OCI-LY7 (cell line): ENCODE data around the gene POU2AF2. TPM values are rescaled to one million over a fixed set of nuclear protein-coding genes. Genes with fewer than 3 reads are reported as not detected.

Source experiments
- BruUV-seq: library from RNA; stranded (reverse); fragments of 400-500 nt; replicated peaks from 2 replicates; lab custom pipeline; 2021; lab: Mats Ljungman, UMichigan
- CTCF ChIA-PET: fragments of 300-600 bp; sonication (Branson Sonifier 250); formaldehyde crosslinking; loops from one replicate; lab custom pipeline; 2022; ENCODE audit warnings: antibody characterized with exemption; ENCODE audit not compliant: unreplicated experiment; lab: Charles Lee
- POLR2A ChIA-PET: fragments of 300-600 bp; sonication (Branson Sonifier 250); formaldehyde crosslinking; loops from one replicate; lab custom pipeline; 2022; ENCODE audit warnings: antibody characterized with exemption; lab: Charles Lee
- DNase-seq: peaks from one replicate; pipeline ENCODE4 v3.0.0-alpha.2; 2015; ENCODE audit warnings: low spot score
- H2AFZ ChIP-seq: fragments of 200-600 bp; sonication (generic), shearing (Covaris generic); 2 replicates; pipeline ENCODE4 v1.6.1; 2014; ENCODE audit warnings: mild to moderate bottlenecking, antibody characterized with exemption, low read length, moderate library complexity
- H3K27ac ChIP-seq: fragments of 200-600 bp; sonication (generic); 2 replicates; pipeline ENCODE4 v1.5.1; 2014; ENCODE audit warnings: mixed run types, low read depth, mild to moderate bottlenecking, moderate library complexity, low read length, inconsistent platforms; ENCODE audit not compliant: poor library complexity, severe bottlenecking
- H3K36me3 ChIP-seq: fragments of 200-600 bp; sonication (generic); 2 replicates; pipeline ENCODE4 v1.6.1; 2014; ENCODE audit warnings: mild to moderate bottlenecking, antibody characterized with exemption, low read length, moderate library complexity, mixed read lengths; ENCODE audit not compliant: insufficient read depth
- H3K4me1 ChIP-seq: fragments of 200-600 bp; sonication (generic); 2 replicates; pipeline ENCODE4 v1.5.1; 2014; ENCODE audit warnings: mild to moderate bottlenecking, low read length; ENCODE audit not compliant: insufficient read depth, poor library complexity, severe bottlenecking
- H3K4me2 ChIP-seq: fragments of 200-600 bp; sonication (generic); 2 replicates; pipeline ENCODE4 v1.6.1; 2014; ENCODE audit warnings: mild to moderate bottlenecking, low read length
- H3K4me3 ChIP-seq: fragments of 200-600 bp; sonication (generic); 2 replicates; pipeline ENCODE4 v1.5.1; 2014; ENCODE audit warnings: mild to moderate bottlenecking, low read depth, low read length; ENCODE audit not compliant: poor library complexity, severe bottlenecking
- H3K79me2 ChIP-seq: fragments of 200-600 bp; sonication (generic); 2 replicates; pipeline ENCODE4 v1.6.1; 2016; ENCODE audit warnings: low read depth, mild to moderate bottlenecking, low read length, moderate library complexity, mixed read lengths; ENCODE audit not compliant: insufficient read depth
- H3K9me2 ChIP-seq: fragments of 200-600 bp; sonication (generic); 2 replicates; pipeline ENCODE4 v1.6.1; 2016; ENCODE audit warnings: mild to moderate bottlenecking, low read length, mixed read lengths; ENCODE audit not compliant: insufficient read depth
- H3K9me3 ChIP-seq: fragments of 200-600 bp; sonication (generic); 2 replicates; pipeline ENCODE4 v1.6.1; 2014; ENCODE audit warnings: mild to moderate bottlenecking, mixed run types, low read length, mixed read lengths
- H4K20me1 ChIP-seq: fragments of 200-600 bp; sonication (generic); 2 replicates; pipeline ENCODE4 v1.6.1; 2014; ENCODE audit warnings: mild to moderate bottlenecking, antibody characterized with exemption, low read length, moderate library complexity, mixed read lengths; ENCODE audit not compliant: insufficient read depth
- CTCF ChIP-seq: fragments of 200-600 bp; sonication (generic); conservative IDR thresholded peaks from 2 replicates; pipeline ENCODE4 v1.5.1; 2014; ENCODE audit warnings: mild to moderate bottlenecking, antibody characterized with exemption, low read length, moderate library complexity, mixed read lengths
- EZH2phosphoT487 ChIP-seq: fragments of 200-600 bp; sonication (generic); IDR thresholded peaks from 2 replicates; pipeline ENCODE4 v1.6.1; 2018; ENCODE audit warnings: low read depth, borderline replicate concordance, mild to moderate bottlenecking, mixed run types, antibody characterized with exemption, low read length, moderate library complexity, mixed read lengths
- intact Hi-C: fragments of 100-400 bp; cut with micrococcal nuclease; formaldehyde crosslinking; loops from one replicate; pipeline ENCODE4 v1.10.0; 2022; ENCODE audit not compliant: unreplicated experiment
- total RNA-seq, 2 experiments: library from RNA; depleted of rRNA in 1 of 2; stranded (reverse); fragments of >200 nt in 1 of 2; shearing (Covaris generic) in 1 of 2; gene quantifications; 2 replicates each; pipeline ENCODE4 v1.2.3, GENCODE V29; 2014 to 2022

Gene POU2AF2
- total RNA-seq, 2 experiments from 2014 or later, result not detected

GRCh38 chr11:111334532-111335502 is 89.3 kb downstream of the POU2AF2 start:
- no peak overlapping the region for H3K27ac ChIP-seq
- intact Hi-C loops, result no loop called here
- peaks cover 14% of the 10 kb centered on the region; the same call in 1 of the 2 replicates for H4K20me1 ChIP-seq
- no peak for DNase-seq
- TF ChIP-seq CTCF, result no peak
- no peak for TF ChIP-seq EZH2phosphoT487
- CTCF ChIA-PET, result no interaction called here
- H3K9me2 ChIP-seq, result no peaks in the 10 kb centered on the region
- H3K4me2 ChIP-seq, result no peak overlapping the region
- BruUV-seq, result no TSS peak
- POLR2A ChIA-PET, result interaction anchor here (1.3 to 2.3 kb wide), 2 partner anchors 11 kb away, joined by 4 to 14 read pairs; no protein-coding TSS in a partner anchor
- H3K4me1 ChIP-seq, result peaks cover 2% of the 10 kb centered on the region
- no peak overlapping the region for H3K4me3 ChIP-seq
- H3K36me3 ChIP-seq, result no peaks in the 10 kb centered on the region
- H2AFZ ChIP-seq, result no peak overlapping the region
- H3K9me3 ChIP-seq, result no peaks in the 10 kb centered on the region
- H3K79me2 ChIP-seq, result no peaks in the 10 kb centered on the region

GRCh38 chr11:111335549-111335948 is 90.0 kb downstream of the POU2AF2 start:
- H2AFZ ChIP-seq, result no peak overlapping the region
- peaks cover 14% of the 10 kb centered on the region; the same call in 1 of the 2 replicates for H4K20me1 ChIP-seq
- CTCF ChIA-PET, result interaction anchor here (0.6 kb wide), 1 partner anchor 35 kb away, joined by 3 read pairs; no protein-coding TSS in a partner anchor
- H3K4me2 ChIP-seq, result no peak overlapping the region
- no peaks in the 10 kb centered on the region for H3K79me2 ChIP-seq
- no peaks in the 10 kb centered on the region for H3K9me2 ChIP-seq
- POLR2A ChIA-PET, result no interaction called here
- H3K36me3 ChIP-seq, result no peaks in the 10 kb centered on the region
- H3K4me3 ChIP-seq, result no peak overlapping the region
- no peak overlapping the region for H3K27ac ChIP-seq
- no peaks in the 10 kb centered on the region for H3K4me1 ChIP-seq
- DNase-seq, result no peak
- TF ChIP-seq EZH2phosphoT487 (no peak), CTCF (no peak)
- no peaks in the 10 kb centered on the region for H3K9me3 ChIP-seq
- intact Hi-C loops, result no loop called here
- BruUV-seq, result no TSS peak

Other genes with a start within 250 kb of the POU2AF2 start
- not detected in 2 replicates for gene POU2AF3, start 52.8 kb downstream of the POU2AF2 start, total RNA-seq (2014; rRNA removed; shearing (Covaris generic))
- not detected in 2 replicates for gene POU2AF3, start 52.8 kb downstream of the POU2AF2 start, total RNA-seq (2022)
- gene POU2AF1, start 133.6 kb downstream of the POU2AF2 start, total RNA-seq (2014; rRNA removed; shearing (Covaris generic)), result 56.4 and 86.1 TPM in 2 replicates
- 285 and 315 TPM in 2 replicates for gene POU2AF1, start 133.6 kb downstream of the POU2AF2 start, total RNA-seq (2022)